ENCODE results near the gene UBR7.

Gene UBR7

GRCh38 chr14:93228550-93228949 lies 21.5 kb downstream of the UBR7 start:
- no peak overlapping the region for H2AFZ ChIP-seq (ENCODE audit: low read length)
- no peaks in the 10 kb centered on the region for H4K20me1 ChIP-seq (ENCODE audit: insufficient read depth, low read length)
- no peaks in the 10 kb centered on the region for H3K9me3 ChIP-seq (ENCODE audit: low read length)
- no peaks in the 10 kb centered on the region for H3K4me1 ChIP-seq (ENCODE audit: insufficient read depth, low read length, severe bottlenecking)
- H3K4me3 ChIP-seq (ENCODE audit: low read depth, low read length, poor library complexity, severe bottlenecking), result no peak overlapping the region
- TF ChIP-seq EZH2 (IDR thresholded peaks at IDR 0.05; ENCODE audit: borderline replicate concordance, low read length), result no peak
- TF ChIP-seq, protein P1, sequence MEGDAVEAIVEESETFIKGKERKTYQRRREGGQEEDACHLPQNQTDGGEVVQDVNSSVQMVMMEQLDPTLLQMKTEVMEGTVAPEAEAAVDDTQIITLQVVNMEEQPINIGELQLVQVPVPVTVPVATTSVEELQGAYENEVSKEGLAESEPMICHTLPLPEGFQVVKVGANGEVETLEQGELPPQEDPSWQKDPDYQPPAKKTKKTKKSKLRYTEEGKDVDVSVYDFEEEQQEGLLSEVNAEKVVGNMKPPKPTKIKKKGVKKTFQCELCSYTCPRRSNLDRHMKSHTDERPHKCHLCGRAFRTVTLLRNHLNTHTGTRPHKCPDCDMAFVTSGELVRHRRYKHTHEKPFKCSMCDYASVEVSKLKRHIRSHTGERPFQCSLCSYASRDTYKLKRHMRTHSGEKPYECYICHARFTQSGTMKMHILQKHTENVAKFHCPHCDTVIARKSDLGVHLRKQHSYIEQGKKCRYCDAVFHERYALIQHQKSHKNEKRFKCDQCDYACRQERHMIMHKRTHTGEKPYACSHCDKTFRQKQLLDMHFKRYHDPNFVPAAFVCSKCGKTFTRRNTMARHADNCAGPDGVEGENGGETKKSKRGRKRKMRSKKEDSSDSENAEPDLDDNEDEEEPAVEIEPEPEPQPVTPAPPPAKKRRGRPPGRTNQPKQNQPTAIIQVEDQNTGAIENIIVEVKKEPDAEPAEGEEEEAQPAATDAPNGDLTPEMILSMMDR (IDR thresholded peaks at IDR 0.05; ENCODE audit: low read length), result no peak
- H3K27me3 ChIP-seq (ENCODE audit: insufficient read depth, low read length), result no peaks in the 10 kb centered on the region; the same call in 1 of the 2 replicates
- no peaks in the 10 kb centered on the region for H3F3A ChIP-seq (ENCODE audit: insufficient read depth, low read length)
- H3K9me2 ChIP-seq (ENCODE audit: low read depth, low read length), result no peaks in the 10 kb centered on the region
- H3K4me2 ChIP-seq (ENCODE audit: low read length), result no peak overlapping the region
- H3K27ac ChIP-seq (ENCODE audit: low read depth, low read length, poor library complexity, severe bottlenecking), result no peak overlapping the region
- peaks cover 50% of the 10 kb centered on the region for H3K36me3 ChIP-seq (ENCODE audit: insufficient read depth, low read length)
- H3K9ac ChIP-seq (ENCODE audit: low read length), result no peak overlapping the region
- H3K79me2 ChIP-seq (ENCODE audit: insufficient read depth, low read length), result no peaks in the 10 kb centered on the region

- no peaks in the 10 kb centered on the region for H3K9me2 ChIP-seq (ENCODE audit: low read depth, low read length)
Observed at GRCh38 chr14:93230539-93230938, 23.5 kb downstream of the UBR7 start.

DNA sequence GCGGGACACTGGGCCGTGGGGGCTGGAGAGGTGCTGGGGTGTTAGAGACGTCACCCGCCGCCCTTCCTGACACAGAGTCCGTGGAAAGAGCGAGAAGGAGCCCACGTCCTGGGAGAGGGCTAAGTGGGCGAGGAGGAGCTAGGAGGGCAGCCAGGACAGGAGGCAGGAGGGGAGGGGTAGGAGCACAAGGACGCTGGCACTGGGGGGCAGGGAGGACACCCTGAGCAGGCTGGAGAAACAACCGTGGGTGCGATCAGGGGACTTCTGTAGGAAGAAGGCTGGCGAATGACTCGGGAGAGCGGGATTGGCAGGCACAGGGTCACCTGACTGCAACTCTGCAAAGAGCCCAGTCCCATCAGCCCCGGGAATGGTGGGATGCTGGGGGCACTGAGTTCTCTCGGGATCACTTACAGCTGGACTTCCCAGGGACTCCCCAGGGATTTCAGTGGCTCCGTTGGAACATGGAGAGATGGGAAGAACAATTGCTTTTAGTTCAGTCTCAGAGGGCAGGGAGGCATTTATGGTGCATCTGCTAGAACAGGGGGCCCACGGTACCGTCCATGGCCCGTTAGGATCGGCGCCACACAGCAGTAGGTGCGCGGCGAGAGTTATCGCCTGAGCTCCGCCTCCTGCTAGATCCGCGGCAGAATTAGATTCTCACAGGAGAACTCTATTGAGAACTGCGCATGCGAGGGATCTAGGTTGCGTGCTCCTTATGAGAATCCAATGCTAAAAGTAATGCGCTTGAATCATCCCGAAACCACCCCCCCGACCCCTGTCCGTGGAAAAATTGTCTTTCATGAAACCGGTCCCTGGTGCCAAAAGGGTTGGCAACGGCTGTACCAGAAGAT lies 24.3 kb downstream of the UBR7 start:
- Histone ChIP-seq H2AFZ (ENCODE audit: low read length) (no peak overlapping the region), H3K4me2 (ENCODE audit: low read length) (no peak overlapping the region)

More at GRCh38 chr14:93230539-93230938, 23.5 kb downstream of the UBR7 start:
- no peak for TF ChIP-seq EZH2 (IDR thresholded peaks at IDR 0.05; ENCODE audit: borderline replicate concordance, low read length)
- TF ChIP-seq, protein P1 (IDR thresholded peaks at IDR 0.05; ENCODE audit: low read length), result no peak
- H3K9me3 ChIP-seq (ENCODE audit: low read length), result no peaks in the 10 kb centered on the region
- no peak overlapping the region for H3K27ac ChIP-seq (ENCODE audit: low read depth, low read length, poor library complexity, severe bottlenecking)
- H3K79me2 ChIP-seq (ENCODE audit: insufficient read depth, low read length), result no peaks in the 10 kb centered on the region
- H2AFZ ChIP-seq (ENCODE audit: low read length), result no peak overlapping the region
- H3K9ac ChIP-seq (ENCODE audit: low read length), result no peak overlapping the region
- no peaks in the 10 kb centered on the region; the same call in 1 of the 2 replicates for H3F3A ChIP-seq (ENCODE audit: insufficient read depth, low read length)
- H3K4me2 ChIP-seq (ENCODE audit: low read length), result no peak overlapping the region
- no peaks in the 10 kb centered on the region; the same call in 1 of the 2 replicates for H3K27me3 ChIP-seq (ENCODE audit: insufficient read depth, low read length)
- H3K4me3 ChIP-seq (ENCODE audit: low read depth, low read length, poor library complexity, severe bottlenecking), result no peak overlapping the region
- H3K36me3 ChIP-seq (ENCODE audit: insufficient read depth, low read length), result peaks cover 32% of the 10 kb centered on the region
- H4K20me1 ChIP-seq (ENCODE audit: insufficient read depth, low read length), result no peaks in the 10 kb centered on the region
- H3K4me1 ChIP-seq (ENCODE audit: insufficient read depth, low read length, severe bottlenecking), result no peaks in the 10 kb centered on the region

More for the DNA sequence above, 24.3 kb downstream of the UBR7 start:
- Histone ChIP-seq H3K79me2 (ENCODE audit: insufficient read depth, low read length) (no peaks in the 10 kb centered on the region), H3K9ac (ENCODE audit: low read length) (no peak overlapping the region), H3K9me2 (ENCODE audit: low read depth, low read length) (no peaks in the 10 kb centered on the region), H3K9me3 (ENCODE audit: low read length) (no peaks in the 10 kb centered on the region), H3K27me3 (ENCODE audit: insufficient read depth, low read length) (no peaks in the 10 kb centered on the region; the same call in 1 of the 2 replicates), H4K20me1 (ENCODE audit: insufficient read depth, low read length) (no peaks in the 10 kb centered on the region), H3F3A (ENCODE audit: insufficient read depth, low read length) (no peaks in the 10 kb centered on the region; the same call in 1 of the 2 replicates), H3K27ac (ENCODE audit: low read depth, low read length, poor library complexity, severe bottlenecking) (no peak overlapping the region), H3K4me3 (ENCODE audit: low read depth, low read length, poor library complexity, severe bottlenecking) (no peak overlapping the region), H3K36me3 (ENCODE audit: insufficient read depth, low read length) (peaks cover 24% of the 10 kb centered on the region), H3K4me1 (ENCODE audit: insufficient read depth, low read length, severe bottlenecking) (no peaks in the 10 kb centered on the region)
- no peak for TF ChIP-seq EZH2 (IDR thresholded peaks at IDR 0.05; ENCODE audit: borderline replicate concordance, low read length)
- TF ChIP-seq, protein P1 (IDR thresholded peaks at IDR 0.05; ENCODE audit: low read length), result no peak

All from OCI-LY1 (cell line).